Liver (tissue), 3 donors: ENCODE results near the gene PVRIG.

Experiments used
- CTCF ChIP-seq: fragments of 150-350 bp; IDR thresholded peaks from 2 replicates; pipeline ENCODE4 v1.5.1; 2017; ENCODE audit warnings: improper control_type of control experiment, low read depth, low read length; ENCODE audit not compliant: missing input control
- EGR1 ChIP-seq, 2 donors: IDR thresholded peaks; 2 replicates each; pipeline ENCODE4 v1.6.1; 2016 to 2018; ENCODE audit warnings: antibody characterized with exemption in 2 of 2, low read depth in 2 of 2
- FOXA1 ChIP-seq: IDR thresholded peaks from 2 replicates; pipeline ENCODE4 v1.6.1; 2016; ENCODE audit warnings: antibody characterized with exemption
- GABPA ChIP-seq, 2 donors: IDR thresholded peaks in 1 of 2; conservative IDR thresholded peaks in 1 of 2; 2 replicates each; pipeline ENCODE4 v1.6.1; 2016; ENCODE audit warnings: antibody characterized with exemption in 2 of 2, mild to moderate bottlenecking in 1 of 2, moderate library complexity in 1 of 2
- REST ChIP-seq: IDR thresholded peaks from 2 replicates; pipeline ENCODE4 v1.6.1; 2016; ENCODE audit warnings: antibody characterized with exemption, mild to moderate bottlenecking
- SP1 ChIP-seq: IDR thresholded peaks from 2 replicates; pipeline ENCODE4 v1.6.1; 2018; ENCODE audit warnings: antibody characterized with exemption, mild to moderate bottlenecking
- TAF1 ChIP-seq: conservative IDR thresholded peaks from 2 replicates; pipeline ENCODE4 v1.6.1; 2016; ENCODE audit warnings: antibody characterized with exemption, mild to moderate bottlenecking
- ZBTB33 ChIP-seq: IDR thresholded peaks from 2 replicates; pipeline ENCODE4 v1.6.1; 2016; ENCODE audit warnings: antibody characterized with exemption
- donor health status: healthy.
- donor health status: healthy.

GRCh38 chr7:100191775-100192174 lies 28.0 kb upstream of the PVRIG start:
- TF ChIP-seq CTCF (no peak), SP1 (no peak), GABPA (IDR thresholded peaks at IDR 0.05 in 1 of 2, conservative IDR thresholded peaks at IDR 0.05 in 1 of 2) (no peak), EGR1 (IDR thresholded peaks at IDR 0.05; ENCODE audit: low read depth in 2 of 2) (no peak), FOXA1 (no peak), ZBTB33 (no peak), TAF1 (no peak), REST (no peak)
